Inflammatory macrophage (primary cell): Measurements from ENCODE around the gene TMEM167A.
A peak's percentile ranks its signal among the peaks of the same experiment; 100 is the strongest.

Experiments used
- DNase-seq, 2 donors: peaks; one replicate each; pipeline ENCODE4 v3.0.0-alpha.2; 2020 to 2022

Gene TMEM167A

DNA sequence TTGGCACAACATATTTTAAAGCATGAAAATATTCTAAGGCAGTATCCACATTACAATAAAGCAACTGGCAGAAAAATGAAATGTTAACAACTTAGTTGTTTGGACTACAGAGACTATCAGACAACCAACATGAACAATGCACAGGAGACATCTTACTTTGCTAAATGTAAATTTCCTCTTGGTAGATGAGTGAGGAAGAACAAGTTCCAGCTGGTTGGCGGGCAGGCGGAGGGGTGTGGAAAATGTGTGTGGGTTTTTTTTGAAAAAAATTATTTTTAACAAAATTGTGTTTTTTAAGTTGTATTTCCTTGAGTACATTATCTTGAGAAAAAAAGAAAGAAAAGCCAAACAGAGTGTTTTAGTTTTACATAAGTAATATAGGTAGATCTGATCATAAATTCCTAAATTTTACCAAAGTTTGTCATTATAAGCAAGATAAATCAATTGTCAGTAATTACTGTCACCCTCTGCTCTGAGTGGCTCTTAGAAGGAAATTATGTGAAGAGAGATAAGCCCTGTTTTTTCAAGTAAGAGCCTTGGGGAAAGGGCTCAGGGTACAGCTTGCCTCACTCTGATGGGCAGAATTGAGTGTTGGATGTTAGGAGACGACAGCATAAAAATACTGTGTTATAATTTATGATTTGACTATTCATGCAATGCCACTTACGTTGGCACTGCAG is 42.5 kb downstream of the TMEM167A start:
- DNase-seq = no peak

DNA sequence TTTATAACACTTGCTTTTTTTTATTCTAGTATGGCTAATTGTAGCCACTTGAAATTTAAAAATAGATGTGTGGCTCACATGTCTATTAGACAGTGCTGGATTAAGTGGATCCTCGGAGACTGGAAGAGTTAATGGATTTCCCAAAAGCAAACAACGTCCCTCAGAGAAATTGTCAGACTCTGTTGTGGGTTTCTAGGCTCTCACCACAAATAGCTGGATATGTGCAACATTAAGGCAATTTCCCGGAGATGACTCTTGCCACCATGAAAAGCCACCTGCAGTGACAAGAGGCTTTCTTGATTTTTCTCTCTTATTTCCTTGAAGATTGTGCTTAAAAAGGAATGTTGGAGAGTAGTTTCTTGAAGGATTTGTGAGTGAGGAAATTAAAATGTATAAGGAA is 43.2 kb downstream of the TMEM167A start:
- DNase-seq = no peak

DNA sequence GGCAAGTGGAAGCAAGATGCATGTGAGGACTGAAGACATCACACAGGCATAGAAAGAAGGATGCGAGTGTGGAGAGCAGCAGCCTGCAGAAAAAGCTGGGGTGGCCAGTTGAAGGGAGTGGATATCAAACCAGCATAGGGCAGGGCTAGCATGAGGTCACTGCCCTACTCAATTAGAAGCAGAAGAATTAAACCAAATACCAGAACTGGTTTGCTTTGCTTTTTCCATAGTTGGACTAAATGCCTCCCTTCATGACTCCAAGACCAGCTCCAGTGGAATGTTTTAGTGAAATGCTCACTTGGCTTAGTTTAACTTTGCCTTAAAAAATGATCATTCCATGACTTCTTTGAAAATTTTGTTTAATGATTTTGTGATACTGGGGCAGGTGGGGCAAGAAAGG is 45.8 kb downstream of the TMEM167A start:
- no peak for DNase-seq

DNA sequence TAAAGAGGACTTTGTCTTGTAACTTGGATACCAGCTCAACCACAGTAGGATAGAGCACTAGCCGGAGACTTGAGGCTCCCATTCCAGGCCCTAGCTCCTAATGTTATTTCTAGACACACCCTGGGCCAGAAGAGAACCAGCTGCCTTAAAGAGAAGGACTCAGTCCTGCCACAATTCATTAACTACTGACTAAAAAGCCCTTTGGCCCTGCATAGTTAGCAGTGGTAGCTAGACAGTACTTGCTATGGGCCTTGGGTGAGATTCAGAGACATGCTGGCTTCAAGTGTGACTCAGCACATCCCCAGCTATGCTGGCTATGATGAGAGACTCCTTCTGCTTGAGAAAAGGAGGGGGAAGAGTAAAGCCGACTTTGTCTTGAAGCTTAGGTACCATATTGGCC is 47.3 kb downstream of the TMEM167A start:
- no peak for DNase-seq

DNA sequence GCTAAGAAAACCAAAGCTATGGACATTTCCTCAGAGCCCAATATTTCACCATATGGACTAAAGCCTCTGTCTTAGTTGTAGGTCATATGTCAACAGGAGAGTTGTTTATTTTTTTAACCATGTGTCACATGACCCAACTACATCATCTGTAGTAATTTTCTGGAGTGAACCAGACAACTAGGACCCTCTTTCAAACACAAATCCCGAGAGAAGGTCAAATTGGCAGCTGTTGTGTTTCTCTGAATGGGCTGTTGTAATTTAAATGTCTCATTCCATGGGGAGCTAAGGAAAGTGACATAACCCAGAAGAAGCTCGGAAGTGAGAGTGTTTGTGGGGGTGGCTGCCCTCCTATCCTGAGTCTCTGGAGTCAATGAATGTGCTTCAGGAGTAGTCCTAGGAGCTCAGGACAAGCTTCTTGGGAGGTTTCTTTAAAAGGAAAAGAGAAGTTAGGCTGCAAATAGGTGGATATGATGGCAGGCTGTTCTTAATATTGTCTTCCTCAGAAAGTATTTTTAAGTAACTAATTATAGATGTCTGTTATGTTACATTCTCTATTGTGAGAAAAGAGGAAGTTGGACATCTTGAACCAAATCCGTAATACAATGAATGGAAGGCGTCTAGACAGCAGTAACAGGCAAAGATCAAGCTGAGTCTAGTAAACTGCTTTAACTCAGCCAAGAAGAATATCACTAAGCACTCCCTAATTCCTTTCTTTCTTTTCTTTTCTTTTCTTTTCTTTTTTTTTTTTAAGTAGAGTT is 50.1 kb downstream of the TMEM167A start:
- DNase-seq = peak; percentile 4 to 29

DNA sequence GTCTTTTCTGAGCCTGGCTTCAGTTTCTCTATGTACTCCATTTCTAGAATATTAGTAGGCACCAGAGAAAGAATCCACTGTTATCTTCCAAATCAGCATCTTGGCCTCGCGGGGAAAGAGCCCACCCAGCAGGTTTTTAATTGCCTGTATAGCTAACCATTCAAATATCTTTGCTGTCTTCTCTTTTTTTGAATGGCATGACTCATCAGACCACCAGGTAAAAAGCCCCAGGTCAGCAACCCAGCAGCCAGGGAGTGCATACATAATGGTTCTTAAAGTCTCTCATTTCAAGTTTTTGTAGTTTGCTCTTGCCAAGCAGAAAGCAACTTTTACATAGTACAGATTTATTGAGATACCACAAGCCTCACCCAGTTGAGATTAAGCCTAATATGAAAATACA is 50.7 kb downstream of the TMEM167A start:
- no peak for DNase-seq

DNA sequence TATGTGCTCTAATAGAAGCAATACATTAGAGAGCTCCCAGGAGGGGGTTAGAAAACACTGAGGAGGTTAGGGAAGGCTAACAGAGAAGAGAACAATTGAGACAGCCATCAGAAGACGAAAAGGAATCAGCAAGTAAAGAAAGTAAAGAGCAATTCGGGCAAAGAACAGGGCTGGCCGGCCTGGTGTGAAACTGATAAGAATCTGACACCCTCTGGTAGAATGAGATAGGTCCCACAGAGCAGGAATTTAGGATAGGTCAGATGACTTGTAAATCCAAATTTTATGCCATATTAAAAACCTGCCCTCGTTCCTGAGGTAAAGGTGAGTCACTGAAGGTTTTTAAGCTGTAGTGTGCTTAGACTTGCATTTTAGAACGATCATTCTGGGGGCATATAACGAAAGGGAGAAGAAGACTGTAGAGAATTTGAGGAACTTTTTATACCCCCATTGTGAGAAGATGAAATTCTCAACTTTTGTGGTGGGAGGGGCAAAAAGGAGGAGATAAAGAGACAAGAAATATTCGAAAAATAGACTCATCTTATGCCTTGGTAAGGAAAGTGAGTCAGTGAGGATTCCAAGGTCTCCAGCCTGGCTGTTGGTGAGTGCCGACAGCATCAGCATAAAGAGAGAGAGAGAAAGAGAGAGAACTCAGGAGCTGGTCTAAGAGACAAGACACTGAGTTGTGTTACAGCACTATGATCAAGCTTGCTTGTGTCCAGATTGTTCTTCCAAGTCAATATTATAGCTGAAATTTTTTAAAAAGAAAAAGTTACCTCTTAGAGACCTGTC is 51.3 kb downstream of the TMEM167A start:
- DNase-seq = no peak

DNA sequence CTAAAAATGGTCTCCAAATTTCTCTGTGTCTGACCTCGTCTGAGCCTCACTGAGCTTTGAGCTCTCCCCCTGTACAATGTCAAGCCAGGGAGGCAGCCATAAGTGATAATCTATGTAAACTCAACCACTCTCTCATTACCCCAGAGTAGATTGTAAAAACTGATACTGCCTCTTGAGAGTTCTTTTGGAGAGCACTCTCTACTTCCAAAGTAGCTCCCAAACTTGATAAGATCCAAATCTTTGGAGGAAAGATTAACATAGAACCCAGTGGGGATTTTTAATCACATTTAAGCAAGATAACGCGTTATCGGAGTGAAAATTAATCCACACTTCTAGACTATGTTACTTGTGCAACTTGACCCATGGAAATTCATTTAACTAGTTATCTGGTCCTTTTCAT is 54.9 kb downstream of the TMEM167A start:
- no peak for DNase-seq

DNA sequence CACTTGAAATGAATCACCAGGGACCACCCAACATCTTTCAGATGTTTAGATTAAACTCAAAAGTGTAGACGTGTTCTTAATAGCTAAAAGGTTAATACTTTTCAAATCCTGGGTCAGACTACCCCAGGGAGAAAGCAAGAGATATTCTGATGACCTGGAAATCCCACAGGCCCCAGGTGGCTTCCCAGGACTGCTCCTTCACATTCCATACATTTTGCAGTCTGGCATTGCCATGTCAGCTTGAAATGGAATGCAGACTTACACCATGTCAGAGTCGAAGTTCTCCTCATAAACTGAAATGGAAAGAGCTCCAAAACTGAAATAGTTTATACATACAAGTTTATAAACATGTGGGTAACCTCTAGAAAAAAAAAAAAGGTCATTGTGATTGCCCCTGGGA is 61.5 kb downstream of the TMEM167A start:
- no peak for DNase-seq

DNA sequence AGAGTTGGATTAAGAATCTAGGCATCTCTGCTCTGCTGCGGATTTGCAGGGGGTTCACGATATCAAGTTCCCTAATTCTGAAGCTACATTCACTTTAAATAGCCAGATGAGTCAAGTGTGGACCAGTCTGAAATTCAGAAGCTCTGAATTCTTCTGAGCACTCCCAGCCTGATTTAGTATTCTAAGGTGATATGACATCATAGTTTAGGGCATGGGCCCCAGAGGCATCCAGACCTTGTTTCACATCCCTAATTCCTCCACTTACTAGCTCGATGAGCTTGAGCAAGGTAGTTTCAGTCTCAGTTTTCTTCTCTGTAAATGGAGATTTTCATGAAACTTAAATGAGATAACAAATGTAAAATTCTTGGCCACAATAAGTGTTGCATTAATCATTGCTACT is 65.2 kb downstream of the TMEM167A start:
- DNase-seq = peak; percentile 2 to 32

DNA sequence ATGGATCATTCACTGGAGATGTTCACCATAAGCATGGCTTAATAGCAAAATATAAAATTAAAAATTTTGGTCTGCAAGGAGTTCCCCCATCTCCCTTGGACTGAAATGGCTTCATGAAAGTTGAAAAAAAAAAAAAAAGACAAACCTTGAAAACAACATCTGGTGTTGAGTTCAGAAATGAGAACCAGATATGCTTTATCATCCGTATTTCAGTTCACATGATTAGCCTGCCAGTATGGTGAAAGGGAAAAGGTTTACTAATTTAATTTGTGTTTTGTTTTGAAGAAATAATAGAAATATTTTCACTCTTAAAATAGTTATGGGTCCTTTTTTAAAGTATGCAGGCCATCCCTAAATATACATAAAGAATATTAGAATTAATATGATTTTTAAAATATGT is 67.8 kb downstream of the TMEM167A start:
- DNase-seq = no peak

DNA sequence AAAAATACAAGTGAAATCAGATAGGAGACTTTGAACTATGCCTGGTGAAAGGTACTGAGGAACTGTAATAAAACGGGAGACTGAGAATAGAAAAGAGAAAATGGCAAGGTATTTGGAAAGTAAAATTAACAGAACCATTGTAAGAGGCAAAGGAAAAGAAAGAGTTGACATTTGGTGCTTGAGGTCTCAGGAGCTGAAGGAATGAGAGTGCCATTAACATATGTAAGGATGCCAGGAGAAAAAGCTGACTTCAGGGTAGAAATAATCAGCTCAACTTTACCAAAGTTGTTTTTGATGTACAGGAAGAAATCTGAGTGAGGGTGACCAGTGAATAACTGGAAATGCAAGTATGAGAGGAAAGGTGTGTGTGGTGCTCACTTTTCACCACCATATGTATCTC is 69.4 kb downstream of the TMEM167A start:
- DNase-seq = no peak

DNA sequence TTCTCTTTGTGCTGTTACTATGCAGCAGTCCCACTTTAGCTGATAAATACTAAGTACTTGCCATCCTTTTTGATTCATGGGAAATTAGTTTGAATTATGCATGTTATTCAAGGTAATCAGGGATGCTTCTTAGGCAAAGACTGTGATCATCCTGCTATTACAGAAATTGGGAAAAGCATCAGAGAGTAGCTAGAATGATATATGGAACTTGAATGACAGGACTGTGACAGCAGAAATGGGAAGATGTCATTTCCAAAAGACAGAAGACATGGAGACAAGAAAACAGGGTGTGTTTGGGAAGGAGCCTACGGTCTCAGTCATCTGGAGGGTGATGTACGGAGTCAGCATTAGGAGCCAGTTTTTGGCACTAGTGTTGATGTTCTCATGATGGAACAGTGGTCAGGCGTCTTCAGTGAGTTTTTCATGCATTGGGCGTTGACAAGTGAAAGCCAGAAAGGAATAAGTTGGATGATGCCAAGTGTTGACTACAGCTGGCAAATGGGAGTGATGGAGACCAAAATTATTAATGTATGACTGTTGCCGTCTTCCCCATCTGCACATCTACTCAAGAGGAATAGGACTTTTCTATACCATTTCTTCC is 70.4 kb downstream of the TMEM167A start:
- no peak for DNase-seq

DNA sequence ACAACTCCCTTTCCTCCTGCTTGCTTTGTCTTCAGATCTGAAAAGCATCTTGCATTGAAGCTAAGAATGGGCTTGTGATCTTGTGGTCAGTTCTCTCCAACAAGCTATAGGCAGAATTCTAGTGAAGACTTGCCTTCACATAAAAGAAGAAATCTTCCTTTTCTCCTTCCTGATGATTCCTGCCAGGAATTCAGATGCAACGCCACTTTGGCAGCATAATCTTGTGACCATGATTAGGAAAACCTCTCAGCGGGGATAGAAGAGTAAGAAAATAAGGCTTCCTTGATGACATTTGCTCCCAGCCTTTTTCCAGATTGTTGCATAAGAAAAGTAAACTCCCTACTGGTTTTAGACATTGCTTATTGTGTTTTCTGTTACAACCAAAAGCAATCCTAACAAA is 73.4 kb downstream of the TMEM167A start:
- no peak for DNase-seq
